GM13976 (cell line): ENCODE data around the gene TTC21A.

Experiments used
- DNase-seq: peaks from one replicate; pipeline ENCODE4 v3.0.0; 2012; ENCODE audit warnings: low spot score
- in situ Hi-C: fragments of 300-500 bp; cut with MboI; formaldehyde crosslinking; loops from one replicate; pipeline ENCODE4 v1.12.0; 2022; ENCODE audit warnings: low sequenced_read_pairs, mixed read lengths, inconsistent platforms; ENCODE audit not compliant: unreplicated experiment
- TF ChIP-seq, protein P1 (sequence below): IDR thresholded peaks from 2 replicates; pipeline ENCODE4 v1.5.1; 2012; ENCODE audit warnings: borderline replicate concordance, mild to moderate bottlenecking; ENCODE audit not compliant: insufficient read depth; ENCODE audit errors: extremely low read depth, missing control alignments, control extremely low read depth

TTC21A gene

DNA sequence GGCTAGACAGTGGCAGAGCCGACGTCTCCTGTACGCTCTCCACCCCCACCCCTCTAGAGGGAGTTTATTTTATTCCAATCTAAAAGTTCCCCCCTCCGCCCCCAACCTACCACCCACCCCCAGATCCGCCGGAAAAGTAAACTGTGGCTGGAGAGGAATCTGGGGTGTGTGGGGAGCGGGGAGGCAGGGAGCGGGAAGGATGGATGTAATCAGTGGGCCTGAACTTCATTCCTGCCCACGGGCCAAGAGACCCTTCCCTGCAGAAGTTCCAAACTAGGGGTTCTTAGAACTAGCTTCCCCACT is 46.4 kb downstream of the TTC21A start:
- in situ Hi-C loops: no loop called here
- DNase-seq: no peak
- TF ChIP-seq, protein P1, sequence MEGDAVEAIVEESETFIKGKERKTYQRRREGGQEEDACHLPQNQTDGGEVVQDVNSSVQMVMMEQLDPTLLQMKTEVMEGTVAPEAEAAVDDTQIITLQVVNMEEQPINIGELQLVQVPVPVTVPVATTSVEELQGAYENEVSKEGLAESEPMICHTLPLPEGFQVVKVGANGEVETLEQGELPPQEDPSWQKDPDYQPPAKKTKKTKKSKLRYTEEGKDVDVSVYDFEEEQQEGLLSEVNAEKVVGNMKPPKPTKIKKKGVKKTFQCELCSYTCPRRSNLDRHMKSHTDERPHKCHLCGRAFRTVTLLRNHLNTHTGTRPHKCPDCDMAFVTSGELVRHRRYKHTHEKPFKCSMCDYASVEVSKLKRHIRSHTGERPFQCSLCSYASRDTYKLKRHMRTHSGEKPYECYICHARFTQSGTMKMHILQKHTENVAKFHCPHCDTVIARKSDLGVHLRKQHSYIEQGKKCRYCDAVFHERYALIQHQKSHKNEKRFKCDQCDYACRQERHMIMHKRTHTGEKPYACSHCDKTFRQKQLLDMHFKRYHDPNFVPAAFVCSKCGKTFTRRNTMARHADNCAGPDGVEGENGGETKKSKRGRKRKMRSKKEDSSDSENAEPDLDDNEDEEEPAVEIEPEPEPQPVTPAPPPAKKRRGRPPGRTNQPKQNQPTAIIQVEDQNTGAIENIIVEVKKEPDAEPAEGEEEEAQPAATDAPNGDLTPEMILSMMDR: no peak

DNA sequence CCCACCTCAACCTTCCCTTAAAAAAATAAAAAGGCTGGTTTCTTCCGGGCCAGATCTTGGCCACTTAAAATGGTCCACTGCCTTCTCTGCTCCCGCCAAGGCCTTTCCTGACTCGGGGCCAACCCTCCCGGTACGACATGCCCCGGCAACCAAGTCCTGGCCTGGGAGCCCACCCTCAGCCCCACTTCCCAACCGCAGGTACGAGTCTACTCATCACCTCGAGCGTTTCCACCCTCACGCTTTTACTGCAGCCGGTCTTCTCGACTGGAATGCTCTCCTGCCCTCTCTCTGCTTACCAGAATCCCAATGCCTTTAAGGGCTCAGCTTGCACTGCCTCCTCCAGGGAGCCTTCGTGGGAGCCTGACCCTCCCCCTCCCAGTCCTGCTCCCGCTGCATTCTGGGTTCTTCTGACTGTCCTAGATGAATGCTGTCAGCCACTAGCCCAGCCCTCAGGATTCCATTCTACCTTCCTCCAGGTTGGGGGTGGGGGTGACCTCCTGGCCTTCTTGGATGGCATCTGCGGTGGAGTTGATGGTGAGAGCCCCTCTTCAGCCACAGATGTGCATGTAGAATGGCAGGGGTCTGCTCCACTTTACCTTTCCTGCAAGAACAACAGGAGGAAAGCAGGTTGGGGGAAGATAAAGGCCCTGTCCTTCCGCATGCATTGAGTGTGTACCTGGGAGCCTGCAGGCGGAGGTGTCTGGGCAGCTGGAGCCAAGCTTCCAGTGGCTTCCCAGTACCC is 47.0 kb downstream of the TTC21A start:
- DNase-seq: no peak
- TF ChIP-seq, protein P1: no peak
- in situ Hi-C loops: no loop called here

DNA sequence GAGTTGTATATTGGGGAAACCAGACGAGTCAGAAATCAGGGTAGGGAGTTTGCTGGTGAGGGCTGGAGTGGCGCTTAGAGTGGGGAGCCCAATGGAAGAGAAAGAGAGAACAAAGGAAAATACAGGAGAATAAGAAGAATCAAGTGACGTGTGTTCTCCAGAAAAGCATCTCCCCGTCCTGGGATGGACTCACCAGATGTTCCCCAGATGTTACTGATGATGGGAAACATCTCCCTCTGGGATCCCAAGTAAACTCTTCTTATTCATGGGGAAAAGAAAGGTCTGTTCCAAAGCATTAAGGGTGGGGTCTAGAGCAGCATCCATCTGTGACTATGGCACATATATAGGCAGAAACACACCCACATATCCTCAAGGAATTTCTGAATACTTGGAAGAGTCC is 48.9 kb downstream of the TTC21A start:
- DNase-seq: no peak
- TF ChIP-seq, protein P1: no peak
- in situ Hi-C loops: no loop called here

DNA sequence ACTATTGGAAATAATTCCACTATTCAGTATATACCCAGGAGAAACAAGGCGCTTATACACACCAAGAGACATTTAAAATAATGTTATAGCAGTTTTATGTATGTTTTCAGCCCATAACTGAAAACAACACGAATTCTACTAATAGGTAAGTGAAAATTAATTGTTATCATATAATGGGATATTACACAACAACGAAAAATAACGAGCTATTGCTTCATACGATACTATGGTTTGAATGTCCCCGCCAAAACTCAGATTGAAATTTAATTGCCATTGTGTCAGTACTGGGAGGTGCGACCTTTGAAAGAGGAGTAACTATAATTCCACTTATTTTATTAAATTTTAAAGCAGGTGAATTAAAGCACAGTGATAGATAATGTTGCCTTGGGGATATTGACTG is 49.9 kb downstream of the TTC21A start:
- DNase-seq: no peak
- TF ChIP-seq, protein P1: no peak
- in situ Hi-C loops: no loop called here

DNA sequence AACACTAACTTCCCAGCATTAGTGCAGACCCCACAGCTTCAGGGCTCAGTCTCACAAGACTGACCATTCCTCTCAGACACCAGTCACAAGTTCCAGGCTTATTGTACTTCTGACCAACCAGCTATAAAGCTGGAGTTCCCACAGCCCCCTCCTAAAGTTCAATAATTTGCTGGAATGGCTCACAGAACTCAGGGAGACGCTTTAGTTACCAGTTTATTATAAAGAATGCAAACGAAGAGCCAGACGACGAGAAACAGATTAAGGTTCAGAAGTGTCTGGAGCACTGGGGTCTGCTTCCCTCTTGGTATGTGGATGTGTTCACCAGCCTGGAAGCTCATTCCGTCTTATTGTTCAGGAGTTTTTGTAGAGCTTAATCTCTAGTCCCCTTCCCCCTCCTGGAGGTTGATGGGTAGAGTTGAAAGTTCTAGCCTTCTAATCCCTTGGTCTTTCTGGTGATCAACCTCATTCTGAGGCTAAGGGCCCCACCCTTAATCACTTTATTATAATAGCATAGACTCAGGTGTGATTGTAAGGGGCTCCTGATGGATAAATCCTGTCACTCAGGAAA is 50.8 kb downstream of the TTC21A start:
- TF ChIP-seq, protein P1: no peak
- in situ Hi-C loops: no loop called here
- DNase-seq: no peak

DNA sequence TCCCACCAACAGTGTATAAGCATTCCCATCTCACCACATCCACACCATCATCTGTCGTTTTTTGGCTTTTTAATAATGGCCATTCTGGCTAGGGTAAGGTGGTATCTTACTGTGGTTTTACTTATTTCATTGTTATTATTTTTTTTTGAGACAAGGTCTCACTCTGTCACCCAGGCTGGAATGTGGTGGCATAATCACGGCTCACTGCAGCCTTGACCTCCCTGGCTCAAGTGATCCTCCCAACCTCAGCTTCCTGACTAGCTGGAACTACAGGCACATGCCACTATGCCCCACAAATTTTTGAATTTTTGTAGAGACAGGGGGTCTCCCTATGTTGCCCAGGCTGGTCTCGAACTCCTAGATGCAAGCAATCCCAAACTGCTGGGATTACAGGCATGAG is 56.9 kb downstream of the TTC21A start:
- TF ChIP-seq, protein P1: no peak
- in situ Hi-C loops: no loop called here
- DNase-seq: no peak
